DMS 273 treated with DMSO at 0.1 percent for 48 hours (cell line): ENCODE measurements around the gene STARD7.
A peak's percentile ranks its signal among the peaks of the same experiment; 100 is the strongest.

Experiments used
- DNase-seq: peaks from one replicate; lab custom pipeline; 2025; lab: John Stamatoyannopoulos, UW

The STARD7 gene

DNA sequence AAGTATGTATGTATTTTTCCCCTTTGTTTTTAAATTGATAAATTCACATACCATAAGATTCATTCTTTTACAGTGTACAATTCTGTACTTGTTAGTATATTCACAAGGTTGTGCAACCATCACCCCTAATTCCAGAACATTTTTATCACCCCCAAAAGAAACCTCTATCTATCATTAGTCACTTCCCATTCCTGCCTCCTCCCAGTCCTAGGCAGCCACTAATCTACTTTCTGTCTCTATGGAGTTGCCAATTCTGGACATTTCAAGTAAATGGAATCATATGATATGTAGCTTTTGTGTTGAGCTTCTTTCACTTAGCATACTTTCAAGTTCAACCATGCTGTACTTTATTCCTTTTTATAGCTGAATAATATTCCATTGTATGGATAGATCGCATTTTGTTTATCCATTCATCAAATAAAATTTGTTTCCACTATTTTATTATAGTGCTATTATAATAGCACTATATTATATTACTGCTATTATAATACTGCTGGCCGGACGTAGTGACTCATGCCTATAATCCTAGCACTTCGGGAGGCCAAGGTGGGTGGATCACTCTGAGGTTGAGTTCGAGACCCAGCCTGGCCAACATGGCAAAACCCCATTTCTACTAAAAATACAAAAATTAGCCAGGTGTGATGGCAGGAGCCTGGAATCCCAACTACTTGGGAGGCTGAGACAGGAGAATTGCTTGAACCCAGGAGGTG is 10.9 kb downstream of the STARD7 start:
- DNase-seq, result no peak

DNA sequence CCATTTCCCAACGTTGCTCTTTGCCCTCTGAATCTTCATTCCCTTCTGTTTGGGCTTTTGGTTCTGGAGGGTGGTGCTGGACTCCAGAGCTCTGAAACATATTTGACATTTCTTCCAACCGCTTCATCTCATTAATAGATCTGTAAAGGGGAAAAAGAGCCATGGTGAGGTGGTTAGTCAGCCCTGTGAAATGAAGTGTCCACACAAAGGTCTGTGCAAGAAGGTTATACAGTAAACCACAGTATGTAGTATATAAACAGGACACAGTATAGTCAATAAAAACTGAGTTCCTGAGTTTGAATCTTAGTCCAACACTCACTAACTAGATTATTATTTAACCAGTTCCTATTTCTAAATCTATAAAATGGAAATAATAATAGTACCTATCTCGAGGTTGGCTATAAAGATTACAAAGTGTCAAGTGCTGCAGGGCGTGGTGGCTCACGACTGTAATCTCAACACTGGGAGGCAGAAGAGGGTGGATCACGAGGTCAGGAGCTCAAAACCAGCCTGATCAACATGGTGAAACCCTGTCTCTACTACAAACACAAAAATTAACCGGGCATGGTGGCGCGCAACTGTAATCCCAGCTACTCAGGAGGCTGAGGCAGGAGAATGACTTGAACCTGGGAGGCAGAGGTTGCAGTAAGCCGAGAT is 13.1 kb downstream of the STARD7 start:
- no peak for DNase-seq

DNA sequence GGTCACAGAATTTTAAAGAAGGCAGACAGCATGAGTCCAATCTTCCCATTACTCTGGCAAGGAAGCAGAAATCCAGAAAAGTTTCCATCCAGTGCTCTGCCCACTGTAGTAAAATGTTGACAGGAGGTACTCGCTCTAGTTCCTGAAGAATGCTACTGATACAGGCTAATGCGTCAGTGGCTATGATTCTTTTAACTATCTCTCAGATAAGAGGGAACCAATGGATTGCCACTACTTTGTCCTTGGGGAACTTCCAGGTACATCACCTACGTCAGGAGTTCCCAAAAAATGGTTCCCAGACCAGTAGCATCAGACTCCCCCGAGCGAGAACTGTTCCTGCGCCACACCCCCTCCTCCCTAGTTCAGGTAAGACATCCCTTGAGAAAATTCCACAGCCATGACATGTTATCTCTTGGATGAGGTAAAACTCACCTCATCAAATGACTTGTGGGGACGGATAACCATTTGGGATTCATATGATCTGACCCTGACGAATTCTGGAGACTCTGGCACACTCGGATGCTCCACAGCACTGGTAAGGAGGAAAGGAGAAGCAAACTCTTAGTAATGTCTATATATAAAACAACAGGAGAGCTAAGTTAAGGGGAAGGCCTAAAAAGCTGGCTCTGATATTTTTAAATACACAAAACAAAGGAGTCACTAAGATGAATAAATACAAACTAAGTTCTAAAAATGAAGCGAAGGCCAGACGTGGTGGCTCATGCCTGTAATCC is 16.5 kb downstream of the STARD7 start:
- no peak for DNase-seq

DNA sequence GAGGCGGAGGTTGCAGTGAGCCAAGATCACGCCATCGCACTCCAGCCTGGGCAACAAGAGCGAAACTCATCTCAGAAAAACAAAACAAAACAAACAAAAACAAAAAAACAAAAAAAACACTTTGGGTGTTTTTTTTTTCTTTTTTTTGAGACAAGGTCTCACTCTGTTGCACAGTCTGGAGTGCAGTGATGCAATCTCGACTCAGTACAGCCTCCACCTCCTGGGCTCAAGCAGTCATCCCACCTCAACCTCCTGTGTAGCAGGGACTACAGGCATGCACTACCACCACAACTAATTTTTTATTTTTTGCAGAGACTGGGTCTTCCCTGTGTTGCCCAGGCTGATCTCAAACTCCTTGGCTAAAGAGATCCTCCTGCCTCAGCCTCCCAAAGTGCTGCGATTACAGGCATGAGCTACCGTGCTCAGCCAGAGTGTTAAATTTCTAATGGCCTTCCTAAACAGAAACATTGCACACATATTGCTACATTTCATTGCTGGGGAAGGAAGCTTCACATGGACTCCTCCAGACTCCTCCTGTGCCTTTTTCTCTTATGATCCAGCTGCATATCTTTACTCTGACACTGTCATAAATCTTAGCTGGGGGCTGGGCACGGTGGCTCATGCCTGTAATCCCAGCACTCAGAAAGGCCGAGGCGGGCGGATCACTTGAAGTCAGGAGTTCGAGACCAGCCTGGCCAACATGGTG is 19.7 kb downstream of the STARD7 start:
- DNase-seq, result no peak

DNA sequence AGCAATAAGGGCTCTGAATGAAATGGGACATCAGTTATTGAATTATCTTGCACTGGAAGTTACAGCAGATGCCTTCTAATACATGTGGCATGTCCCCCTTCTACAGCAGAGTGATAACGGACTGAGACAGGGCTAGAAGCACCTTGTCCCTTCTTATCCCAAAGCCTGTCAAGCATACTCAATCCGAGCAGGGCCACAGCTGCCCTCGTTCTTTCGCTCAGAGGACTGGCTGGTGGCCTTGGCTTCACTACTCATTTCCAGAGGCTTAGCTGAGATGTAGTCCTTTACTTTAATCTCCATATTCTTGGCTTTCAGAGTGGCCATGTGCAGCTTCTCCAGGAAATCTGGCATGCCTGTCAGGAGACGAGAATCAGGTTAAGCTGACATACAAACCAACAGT is 22.1 kb downstream of the STARD7 start:
- no peak for DNase-seq

DNA sequence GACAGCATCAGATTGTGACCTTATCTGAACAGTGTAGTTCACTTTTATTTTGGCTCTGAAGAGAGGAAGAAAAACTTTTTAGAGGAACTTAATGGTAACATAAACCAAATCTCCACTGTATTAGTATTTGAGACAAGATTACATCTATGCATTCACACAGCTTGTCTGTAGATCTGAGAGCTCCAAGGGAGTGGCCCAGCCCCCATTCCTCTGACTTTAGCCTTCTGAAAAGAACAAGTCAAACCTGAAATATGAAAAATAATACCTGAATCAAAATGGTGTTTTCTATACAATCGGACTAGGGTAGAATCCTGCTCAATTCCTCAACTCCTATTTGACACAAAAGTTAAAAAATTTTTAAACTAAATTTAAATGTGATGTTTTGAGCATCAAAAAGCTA is 23.1 kb downstream of the STARD7 start:
- no peak for DNase-seq

DNA sequence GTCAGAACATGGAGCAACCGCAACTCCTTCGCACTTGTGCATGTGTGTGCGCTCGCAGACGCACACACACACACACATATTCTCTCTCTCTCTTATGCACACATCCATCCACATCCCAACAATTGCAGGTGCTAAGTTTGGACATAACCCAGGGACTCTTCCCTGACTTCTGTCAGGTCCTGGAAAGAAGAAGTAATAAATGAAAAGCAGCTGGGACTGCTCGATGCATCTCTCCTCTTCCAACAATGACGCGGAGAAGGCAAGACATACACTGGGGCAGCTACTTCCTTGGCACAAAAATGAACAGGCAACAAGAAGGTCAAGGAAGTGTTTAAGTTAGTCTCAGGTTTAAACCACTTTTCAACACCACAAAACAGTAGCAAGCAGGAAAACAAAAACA is 23.6 kb downstream of the STARD7 start:
- no peak for DNase-seq

DNA sequence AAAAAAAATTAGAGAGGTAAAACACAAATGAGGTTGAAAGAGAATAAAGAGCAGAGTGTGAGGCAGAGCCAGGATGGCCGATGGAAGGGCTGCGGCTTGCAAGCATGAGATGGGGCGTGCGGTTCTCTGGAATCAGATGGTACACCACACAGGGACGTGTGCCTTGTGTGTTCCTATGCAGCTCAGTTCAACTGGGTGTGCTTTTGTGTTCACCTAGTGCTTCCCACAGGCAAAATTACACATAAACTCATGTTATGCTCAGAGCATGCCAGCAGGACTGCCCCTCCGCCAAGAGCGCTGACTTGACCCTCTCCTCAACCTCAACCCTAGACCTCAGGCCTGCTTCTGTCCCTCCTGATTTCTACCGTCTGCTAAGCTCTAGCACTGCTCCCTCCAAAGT is 24.4 kb downstream of the STARD7 start:
- no peak for DNase-seq

DNA sequence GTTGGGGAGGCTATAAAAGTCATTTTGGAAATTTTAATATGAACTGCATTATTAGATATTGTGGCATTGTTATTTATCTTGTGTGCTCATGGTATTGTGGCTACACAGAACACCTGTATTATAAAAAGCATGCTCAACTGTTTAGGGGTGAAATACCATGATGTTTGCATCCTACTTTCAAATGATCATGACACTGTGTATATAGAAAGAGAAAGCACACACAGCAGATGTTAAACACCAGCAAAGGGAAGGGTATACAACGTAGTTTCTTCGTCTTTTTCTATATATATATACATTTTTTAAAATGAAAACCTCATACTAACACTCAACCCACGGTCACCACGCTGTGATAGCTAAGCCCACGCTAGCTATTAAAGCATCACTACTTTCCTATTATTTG is 27.1 kb downstream of the STARD7 start:
- DNase-seq, result no peak

DNA sequence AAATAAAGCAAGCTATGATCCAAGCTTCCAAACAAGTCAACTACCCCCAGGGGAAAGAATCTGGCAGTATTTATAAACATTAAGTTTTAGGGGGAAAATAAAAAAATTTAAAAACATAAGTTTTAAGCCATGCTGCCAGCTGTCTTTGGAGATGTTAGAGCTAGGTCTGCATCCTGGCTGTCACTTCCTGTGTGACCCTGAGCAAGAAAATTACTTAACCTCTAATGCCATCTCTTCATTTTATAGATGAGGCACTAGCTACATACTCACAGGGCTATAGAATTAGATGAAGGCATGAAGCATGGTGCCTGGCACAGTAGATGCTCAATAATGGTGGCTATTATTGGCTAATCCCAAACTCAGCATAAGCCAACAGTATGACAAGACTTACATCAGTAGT is 28.1 kb downstream of the STARD7 start:
- no peak for DNase-seq

DNA sequence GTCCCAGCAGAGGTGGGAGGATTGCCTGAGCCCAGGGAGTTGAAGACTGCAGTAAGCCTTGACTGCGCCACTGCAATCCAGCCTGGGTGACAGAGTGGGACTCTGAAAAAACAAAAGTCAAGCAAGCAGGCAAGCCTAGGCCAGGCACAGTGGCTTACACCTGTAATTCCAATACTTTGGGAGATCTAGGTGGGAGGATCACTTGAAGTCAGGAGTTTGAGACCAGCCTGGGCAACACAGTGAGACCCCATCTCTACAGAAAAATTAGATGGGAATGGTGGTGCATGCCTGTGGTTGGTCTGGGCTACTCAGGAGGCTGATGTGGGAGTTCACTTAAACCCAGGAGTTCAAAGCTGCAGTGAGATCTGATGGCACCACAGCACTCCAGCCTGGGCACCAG is 28.6 kb downstream of the STARD7 start:
- DNase-seq, result no peak

DNA sequence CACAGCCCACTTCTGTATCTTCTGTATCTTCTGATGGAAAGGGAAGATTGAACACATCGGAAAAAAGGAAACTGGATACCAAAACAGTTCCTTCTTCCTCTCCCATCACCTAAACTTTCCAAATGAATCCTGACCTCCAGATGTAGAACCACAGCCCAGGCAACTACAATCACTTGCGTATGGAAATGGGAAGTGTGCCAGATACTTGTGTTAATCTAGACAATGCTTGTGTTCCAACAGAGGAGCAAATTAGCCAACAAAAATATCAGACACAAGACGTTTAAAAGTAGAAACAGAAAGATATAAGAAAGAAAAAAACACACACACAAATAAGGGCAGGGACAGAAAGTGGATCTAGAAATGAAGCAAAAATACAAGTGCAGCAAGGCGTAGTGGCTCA is 32.0 kb downstream of the STARD7 start:
- DNase-seq, result no peak

DNA sequence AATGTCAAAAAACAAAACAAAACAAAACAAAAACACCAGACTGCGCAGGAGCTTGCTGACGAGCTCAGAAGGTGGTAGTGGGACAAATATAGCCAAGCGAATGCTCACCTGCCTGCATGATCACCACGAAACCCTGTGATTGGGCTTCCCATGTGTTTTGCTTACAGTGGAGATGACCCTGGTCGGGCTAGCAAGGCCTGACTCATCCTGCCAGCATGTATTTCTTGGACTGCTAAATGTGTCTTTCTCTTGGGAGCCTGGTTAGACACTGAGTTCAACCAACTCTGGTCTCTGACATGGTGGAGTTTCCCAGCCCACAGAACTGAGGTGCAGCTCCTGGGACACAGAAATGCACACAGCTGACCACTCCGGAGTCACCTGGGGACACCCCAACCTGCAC is 32.7 kb downstream of the STARD7 start:
- DNase-seq, result no peak

DNA sequence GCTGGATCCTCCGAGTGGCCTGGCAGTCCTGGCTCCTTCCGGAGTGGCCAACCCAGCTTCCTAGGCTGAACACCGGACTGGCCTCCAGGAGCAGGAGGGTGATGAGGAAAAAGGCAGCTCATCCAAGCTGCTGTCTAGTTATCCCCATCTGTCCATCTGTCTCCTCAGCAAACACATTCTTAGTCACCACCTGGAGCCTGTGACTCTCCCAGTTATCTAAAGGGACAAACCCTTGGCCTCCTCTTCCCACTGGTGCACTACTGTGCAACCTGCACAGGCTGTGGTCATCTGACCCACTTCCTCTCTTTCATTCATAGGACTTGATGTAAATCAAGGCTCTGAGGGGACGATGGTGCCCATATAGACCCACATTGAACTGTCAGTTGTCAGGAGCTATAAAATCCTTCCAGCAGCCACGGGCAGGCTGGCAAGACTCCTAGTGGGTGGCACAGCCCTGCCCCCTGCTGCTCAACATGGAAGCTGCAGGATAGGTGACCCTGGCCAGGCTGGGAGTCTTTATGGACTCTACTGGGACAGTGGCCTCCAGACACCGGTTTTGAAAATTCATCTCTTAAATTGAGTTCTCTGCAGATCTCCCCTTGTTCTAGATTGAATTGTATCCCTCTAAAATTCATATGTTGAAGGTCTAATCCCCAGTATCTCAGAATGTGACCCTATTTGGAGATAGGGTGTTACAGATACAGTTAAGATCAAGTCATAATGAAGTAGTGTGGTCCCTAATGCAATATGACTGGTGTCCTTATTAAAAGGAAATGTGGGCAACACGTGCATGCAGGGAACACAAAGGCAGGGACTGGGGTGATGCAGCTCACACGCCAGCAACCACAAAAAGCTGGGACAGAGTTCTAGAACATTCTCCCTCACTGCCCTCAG is 34.1 kb downstream of the STARD7 start:
- DNase-seq, result peak; percentile 90

DNA sequence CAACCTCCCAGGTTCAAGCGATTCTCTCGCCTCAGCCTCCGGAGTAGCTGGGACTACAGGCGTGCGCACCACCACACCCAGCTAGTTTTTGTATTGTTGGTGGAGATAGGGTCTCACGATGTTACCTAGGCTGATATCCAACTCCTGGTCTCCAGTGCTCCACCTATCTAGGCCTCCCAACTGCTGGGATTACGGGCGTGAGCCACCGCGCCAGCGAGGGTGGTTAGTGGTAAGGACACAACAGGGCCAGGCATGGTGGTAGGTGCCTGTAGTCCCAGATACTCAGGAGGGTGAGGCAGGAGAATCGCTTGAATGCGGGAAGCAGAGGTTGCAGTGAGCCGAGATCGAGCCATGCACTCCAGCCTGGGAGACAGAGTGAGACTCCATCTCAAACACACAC is 36.8 kb downstream of the STARD7 start:
- no peak for DNase-seq

DNA sequence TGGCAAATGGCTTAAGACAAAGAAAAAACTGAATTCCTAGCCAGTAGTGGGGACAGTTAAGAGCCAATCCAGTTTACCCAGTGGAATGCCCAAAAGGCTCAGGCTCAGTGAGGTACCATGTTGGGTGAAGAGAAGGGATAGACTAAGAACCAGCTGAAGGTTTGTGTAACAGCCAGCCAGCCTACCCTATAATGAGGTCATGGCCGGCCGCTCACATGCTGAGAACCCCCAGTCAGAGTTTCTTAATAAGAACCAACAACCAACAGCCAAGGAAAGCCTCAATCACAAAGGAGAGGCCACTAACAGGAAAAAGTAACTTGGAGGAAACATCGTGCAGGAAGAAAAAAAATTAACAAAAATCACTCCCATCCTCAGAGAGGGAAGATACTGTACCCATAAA is 38.0 kb downstream of the STARD7 start:
- DNase-seq, result no peak

DNA sequence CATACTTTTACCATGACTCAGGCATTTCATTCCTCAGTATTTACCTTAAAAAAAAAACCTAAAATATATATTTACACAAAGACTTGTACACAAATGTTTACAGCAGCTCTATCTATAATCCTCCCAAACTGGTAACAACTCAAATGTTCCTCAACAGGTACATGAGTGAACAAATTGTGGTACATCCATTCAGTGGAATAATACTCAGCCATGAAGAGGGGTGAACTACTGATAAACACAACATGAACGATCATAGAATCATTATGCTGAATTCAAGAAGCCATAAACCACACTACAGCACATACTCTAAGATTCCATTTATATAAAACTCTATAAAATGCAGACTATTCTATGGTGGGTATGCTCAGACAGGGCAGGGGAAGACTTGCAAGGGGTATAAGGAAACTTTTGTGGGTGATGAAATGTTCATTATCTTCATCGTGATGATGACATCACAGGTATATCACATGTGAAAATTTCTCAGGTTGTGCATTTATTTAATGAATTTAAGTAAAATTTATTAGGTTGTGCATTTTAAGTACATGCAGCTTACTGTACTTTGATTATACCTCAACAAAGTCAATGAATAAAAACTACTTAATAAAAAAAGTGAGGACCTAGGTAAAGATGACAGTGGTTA is 38.6 kb downstream of the STARD7 start:
- DNase-seq, result no peak

DNA sequence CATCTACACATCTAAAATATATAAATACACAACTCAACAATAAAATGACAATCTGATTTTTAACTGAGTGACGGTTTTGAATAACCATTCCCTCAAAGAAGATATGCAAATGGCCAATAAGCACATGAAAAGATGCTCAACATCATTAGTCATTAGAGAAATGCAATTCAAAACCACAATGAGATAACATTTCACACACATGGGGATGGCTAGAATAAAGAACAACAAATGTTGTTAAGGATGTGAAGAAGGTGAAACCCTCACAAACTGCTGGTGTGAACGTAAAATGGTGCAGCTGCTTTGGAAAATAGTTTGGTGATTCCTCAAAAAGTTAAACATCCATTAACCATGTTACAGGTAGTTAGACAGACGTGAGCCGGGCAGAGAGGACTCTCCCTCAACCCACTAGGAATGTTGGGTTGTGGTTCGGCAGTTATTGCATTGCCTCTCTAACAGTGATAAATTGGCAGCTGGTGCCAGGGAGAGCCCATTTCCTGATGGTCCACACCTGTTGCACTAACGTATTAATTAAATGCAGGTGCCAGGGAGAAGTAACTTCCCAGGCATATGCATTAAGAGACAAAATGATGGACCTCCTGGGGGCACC is 41.1 kb downstream of the STARD7 start:
- no peak for DNase-seq

DNA sequence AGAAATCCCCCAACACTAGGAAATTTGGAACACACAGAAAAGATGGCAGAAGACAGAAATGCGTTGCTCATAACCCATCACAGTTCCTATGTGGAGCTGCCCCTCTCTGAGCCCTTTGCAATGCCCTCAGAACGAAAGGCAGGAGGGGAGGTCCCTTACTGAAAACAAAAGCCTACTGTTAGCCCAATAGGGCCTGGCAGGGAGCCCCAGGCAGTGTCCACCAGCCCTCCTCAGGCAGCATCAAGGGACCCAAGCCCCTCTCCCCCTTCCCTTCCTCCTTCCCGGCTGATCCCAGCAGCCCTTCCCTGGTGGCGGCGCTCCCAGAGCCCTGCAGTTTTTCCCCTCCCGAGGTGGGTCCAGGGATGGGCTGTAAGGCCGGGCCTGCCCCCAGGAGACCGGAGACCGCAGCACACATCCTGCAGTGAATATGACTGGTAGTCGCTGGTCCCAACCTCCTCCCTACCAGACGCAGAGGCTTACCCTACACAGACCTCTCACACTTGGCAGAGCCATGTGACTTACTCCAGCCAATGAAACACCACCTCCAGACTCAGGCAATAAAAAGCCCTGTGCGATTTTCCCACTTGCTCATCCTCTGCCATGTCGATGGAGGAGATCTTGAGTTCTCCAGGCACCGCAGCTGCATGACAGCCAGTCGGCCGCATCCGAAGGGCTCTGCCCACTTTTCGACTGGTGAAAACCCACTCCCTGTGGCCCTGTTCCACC is 44.0 kb downstream of the STARD7 start:
- DNase-seq, result no peak

DNA sequence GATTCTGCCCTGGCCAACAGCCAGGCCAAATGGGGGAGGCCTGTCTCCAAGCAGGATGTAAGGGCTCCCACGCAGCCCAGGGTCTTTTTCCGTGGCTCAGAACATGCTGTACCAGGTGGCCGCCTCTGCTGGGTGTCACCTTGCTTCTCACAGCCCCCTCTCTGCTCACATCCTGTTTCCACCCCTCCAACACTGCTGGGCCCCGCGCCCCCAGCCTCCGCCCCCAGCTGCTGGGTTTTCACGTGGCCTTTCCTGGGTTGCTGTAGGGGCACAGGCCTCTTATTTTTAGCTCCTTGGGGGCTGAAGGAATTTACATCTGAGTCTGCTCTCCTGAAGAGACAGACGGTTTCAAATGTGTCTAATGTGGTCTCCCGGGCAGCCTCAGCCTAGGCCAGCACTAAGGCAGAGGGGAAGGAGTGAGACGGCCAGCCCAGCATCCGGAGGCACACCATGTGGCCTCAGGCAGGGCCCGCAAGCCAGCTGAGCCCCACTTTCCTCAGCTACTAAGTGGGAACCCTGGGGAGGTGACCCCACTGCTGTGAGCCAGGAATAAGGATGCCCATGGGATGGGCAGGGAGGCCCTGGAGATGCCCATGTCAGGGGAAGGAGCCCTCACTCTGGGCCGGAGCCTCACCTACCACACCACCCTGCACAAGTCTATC is 44.7 kb downstream of the STARD7 start:
- DNase-seq, result no peak
